PC-9 (cell line): Measurements from ENCODE around the gene MAPRE3. TPM values are rescaled to one million over a fixed set of nuclear protein-coding genes. Genes with fewer than 3 reads are reported as not detected.

Experiments used
- BruUV-seq: library from RNA; stranded (reverse); fragments of 400-500 nt; replicated peaks from 2 replicates; lab custom pipeline; 2021; lab: Mats Ljungman, UMichigan
- CTCF ChIA-PET: fragments of 300-600 bp; sonication (Branson Sonifier 250); formaldehyde crosslinking; loops from one replicate; lab custom pipeline; 2022; ENCODE audit warnings: antibody characterized with exemption; lab: Charles Lee
- POLR2A ChIA-PET: fragments of 300-600 bp; sonication (Branson Sonifier 250); formaldehyde crosslinking; loops from one replicate; lab custom pipeline; 2022; ENCODE audit warnings: antibody characterized with exemption; ENCODE audit not compliant: unreplicated experiment; lab: Charles Lee
- DNase-seq, 2 experiments: peaks; one replicate each; pipeline versions ENCODE4 v3.0.0 to v3.0.0-alpha.2; 2015 to 2022; ENCODE audit warnings: mixed read lengths in 1 of 2
- H2AFZ ChIP-seq: fragments of 200-600 bp; sonication (generic); 2 replicates; pipeline ENCODE4 v1.8.1; 2017; ENCODE audit warnings: antibody characterized with exemption
- H3F3A ChIP-seq: fragments of 200-600 bp; sonication (generic); 2 replicates; pipeline ENCODE4 v1.8.1; 2017; ENCODE audit warnings: antibody characterized with exemption, mild to moderate bottlenecking, low read depth; ENCODE audit not compliant: insufficient read depth
- H3K27ac ChIP-seq: fragments of 200-600 bp; sonication (generic); 2 replicates; pipeline ENCODE4 v1.6.1; 2016; ENCODE audit warnings: mixed run types
- H3K27me3 ChIP-seq: fragments of 200-600 bp; sonication (generic); 2 replicates; pipeline ENCODE4 v1.6.1; 2016; ENCODE audit warnings: low read depth, mixed run types; ENCODE audit not compliant: insufficient read depth
- H3K36me3 ChIP-seq: fragments of 200-600 bp; sonication (generic); 2 replicates; pipeline ENCODE4 v1.6.1; 2016; ENCODE audit warnings: low read depth, mixed run types
- H3K4me1 ChIP-seq: fragments of 200-600 bp; sonication (generic); replicated peaks from 2 replicates; pipeline ENCODE4 v1.6.1; 2016; ENCODE audit warnings: mixed run types; ENCODE audit not compliant: insufficient read depth
- H3K4me2 ChIP-seq: fragments of 200-600 bp; sonication (generic); 2 replicates; pipeline ENCODE4 v1.6.1; 2017; ENCODE audit warnings: mixed run types
- H3K4me3 ChIP-seq: fragments of 200-600 bp; sonication (generic); 2 replicates; pipeline ENCODE4 v1.6.1; 2016; ENCODE audit warnings: mixed run types
- H3K79me2 ChIP-seq: fragments of 200-600 bp; sonication (generic); 2 replicates; pipeline ENCODE4 v1.6.1; 2017; ENCODE audit warnings: low read depth, mixed run types
- H3K9me2 ChIP-seq: fragments of 200-600 bp; sonication (generic); 2 replicates; pipeline ENCODE4 v1.8.1; 2017; ENCODE audit warnings: mild to moderate bottlenecking; ENCODE audit not compliant: insufficient read depth
- H3K9me3 ChIP-seq: fragments of 200-600 bp; sonication (generic); 2 replicates; pipeline ENCODE4 v1.8.1; 2016; ENCODE audit warnings: low read depth; ENCODE audit not compliant: insufficient read depth
- H4K20me1 ChIP-seq: fragments of 200-600 bp; sonication (generic); 2 replicates; pipeline ENCODE4 v1.8.1; 2017; ENCODE audit not compliant: insufficient read depth
- EZH2 ChIP-seq: fragments of 200-600 bp; sonication (generic); IDR thresholded peaks from 2 replicates; pipeline ENCODE4 v1.8.0; 2017; ENCODE audit warnings: antibody characterized with exemption, low read depth
- intact Hi-C: fragments of 100-400 bp; cut with micrococcal nuclease; formaldehyde crosslinking; loops from one replicate; pipeline ENCODE4 v1.10.0; 2022; ENCODE audit not compliant: unreplicated experiment
- total RNA-seq: library from RNA; stranded (reverse); gene quantifications from 2 replicates; pipeline ENCODE4 v1.2.3, GENCODE V29; 2021
- TF ChIP-seq, protein P1 (sequence below): fragments of 200-600 bp; sonication (generic); conservative IDR thresholded peaks from 2 replicates; pipeline ENCODE4 v1.6.1; 2017; ENCODE audit warnings: mixed run types, antibody characterized with exemption, mild to moderate bottlenecking, moderate library complexity

The MAPRE3 gene
- total RNA-seq, 1 experiment from 2014 or later, result 25.2 TPM

DNA sequence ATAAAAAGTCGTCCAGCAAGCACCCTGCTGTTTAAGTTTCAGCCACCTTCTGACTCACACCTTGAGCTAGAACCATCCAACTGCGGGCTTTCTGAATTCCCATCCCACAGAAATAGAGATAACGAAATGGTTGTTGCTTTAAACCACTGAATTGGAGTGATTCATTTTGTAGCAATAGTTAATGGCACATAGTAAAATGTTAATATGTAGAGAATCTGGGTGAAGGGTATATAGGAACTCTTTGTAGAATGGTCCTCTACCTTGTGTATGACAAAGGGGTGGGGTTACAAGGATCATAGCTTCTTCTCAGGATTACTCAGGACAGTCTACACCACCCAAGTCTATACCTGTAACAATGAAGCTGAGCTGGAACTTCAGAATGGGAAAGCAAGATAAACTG lies 2.4 kb upstream of the MAPRE3 start:
- DNase-seq, result peak in 1 of 2 experiments; percentile 96
- Histone ChIP-seq H3K4me3 (no peak overlapping the region), H2AFZ (no peak overlapping the region), H3K79me2 (peaks cover 18% of the 10 kb centered on the region), H3K27ac (peak overlapping the region; percentile 85), H3K27me3 (no peaks in the 10 kb centered on the region), H3K36me3 (no peaks in the 10 kb centered on the region), H3F3A (peaks cover 36% of the 10 kb centered on the region), H3K4me1 (peaks cover 60% of the 10 kb centered on the region), H3K9me3 (no peaks in the 10 kb centered on the region), H3K9me2 (no peaks in the 10 kb centered on the region), H4K20me1 (no peaks in the 10 kb centered on the region), H3K4me2 (peak overlapping the region; percentile 60)
- ChIA-PET POLR2A (interaction anchor here (0.6 kb wide), 2 partner anchors 147 to 184 kb away, joined by 3 read pairs; no protein-coding TSS in a partner anchor), CTCF (interaction anchor here (0.6 to 1.5 kb wide), 4 partner anchors 27 to 61 kb away, joined by 3 to 16 read pairs (median 10); no protein-coding TSS in a partner anchor)
- intact Hi-C loops, result no loop called here
- TF ChIP-seq, protein P1, sequence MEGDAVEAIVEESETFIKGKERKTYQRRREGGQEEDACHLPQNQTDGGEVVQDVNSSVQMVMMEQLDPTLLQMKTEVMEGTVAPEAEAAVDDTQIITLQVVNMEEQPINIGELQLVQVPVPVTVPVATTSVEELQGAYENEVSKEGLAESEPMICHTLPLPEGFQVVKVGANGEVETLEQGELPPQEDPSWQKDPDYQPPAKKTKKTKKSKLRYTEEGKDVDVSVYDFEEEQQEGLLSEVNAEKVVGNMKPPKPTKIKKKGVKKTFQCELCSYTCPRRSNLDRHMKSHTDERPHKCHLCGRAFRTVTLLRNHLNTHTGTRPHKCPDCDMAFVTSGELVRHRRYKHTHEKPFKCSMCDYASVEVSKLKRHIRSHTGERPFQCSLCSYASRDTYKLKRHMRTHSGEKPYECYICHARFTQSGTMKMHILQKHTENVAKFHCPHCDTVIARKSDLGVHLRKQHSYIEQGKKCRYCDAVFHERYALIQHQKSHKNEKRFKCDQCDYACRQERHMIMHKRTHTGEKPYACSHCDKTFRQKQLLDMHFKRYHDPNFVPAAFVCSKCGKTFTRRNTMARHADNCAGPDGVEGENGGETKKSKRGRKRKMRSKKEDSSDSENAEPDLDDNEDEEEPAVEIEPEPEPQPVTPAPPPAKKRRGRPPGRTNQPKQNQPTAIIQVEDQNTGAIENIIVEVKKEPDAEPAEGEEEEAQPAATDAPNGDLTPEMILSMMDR, result no peak
- no peak for TF ChIP-seq EZH2
- no TSS peak for BruUV-seq

DNA sequence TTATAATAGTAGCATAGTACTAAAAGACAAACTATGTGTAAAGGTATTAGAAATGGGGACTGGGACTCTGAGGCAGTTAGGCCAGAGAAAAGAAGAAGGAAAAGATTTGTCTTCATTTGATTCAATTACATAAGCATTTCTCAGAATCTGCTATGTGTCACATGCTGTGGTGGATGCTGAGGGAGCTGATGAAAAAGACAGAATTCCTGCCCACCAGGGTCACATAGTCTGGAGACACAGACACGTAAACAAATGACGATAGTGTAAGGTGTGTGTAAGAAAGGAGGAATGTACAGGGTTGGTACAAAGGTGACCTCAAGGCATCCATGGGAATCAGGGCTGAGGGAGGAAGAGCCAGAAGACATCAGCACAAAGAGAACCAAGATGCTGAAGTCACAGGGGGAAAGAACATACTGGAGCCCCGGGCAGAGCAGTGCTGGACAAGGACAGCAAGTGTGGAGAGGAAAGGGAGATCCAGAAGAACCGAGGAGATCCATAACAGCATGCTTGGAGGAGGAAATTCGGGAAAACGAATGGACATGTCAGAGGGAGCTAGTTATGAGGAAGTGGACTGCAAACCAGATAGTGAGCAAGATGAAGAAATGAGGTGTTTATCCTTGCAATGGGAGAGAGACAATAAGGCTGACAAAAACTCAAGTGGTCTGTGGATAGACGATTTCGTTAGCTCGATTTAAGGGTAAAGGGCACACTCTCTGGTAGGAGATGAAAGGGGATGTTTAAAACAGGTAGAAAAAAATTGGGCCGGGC lies 1.2 kb upstream of the MAPRE3 start:
- Histone ChIP-seq H4K20me1 (no peaks in the 10 kb centered on the region), H3F3A (peaks cover 32% of the 10 kb centered on the region), H3K79me2 (peaks cover 20% of the 10 kb centered on the region), H3K9me3 (no peaks in the 10 kb centered on the region), H2AFZ (no peak overlapping the region), H3K4me1 (peaks cover 53% of the 10 kb centered on the region), H3K27ac (peak overlapping the region; percentile 85), H3K4me3 (no peak overlapping the region), H3K36me3 (no peaks in the 10 kb centered on the region), H3K27me3 (no peaks in the 10 kb centered on the region), H3K9me2 (no peaks in the 10 kb centered on the region), H3K4me2 (peak overlapping the region; percentile 95)
- ChIA-PET CTCF (interaction anchor here (0.7 to 1.0 kb wide), 2 partner anchors 11 to 28 kb away, joined by 3 read pairs; no protein-coding TSS in a partner anchor), POLR2A (interaction anchor here (0.7 kb wide), 1 partner anchor 96 kb away, joined by 4 read pairs; no protein-coding TSS in a partner anchor)
- TF ChIP-seq, protein P1, result no peak
- no peak for TF ChIP-seq EZH2
- BruUV-seq, result no TSS peak
- intact Hi-C loops, result no loop called here
- DNase-seq, result peak in 1 of 2 experiments; percentile 68

DNA sequence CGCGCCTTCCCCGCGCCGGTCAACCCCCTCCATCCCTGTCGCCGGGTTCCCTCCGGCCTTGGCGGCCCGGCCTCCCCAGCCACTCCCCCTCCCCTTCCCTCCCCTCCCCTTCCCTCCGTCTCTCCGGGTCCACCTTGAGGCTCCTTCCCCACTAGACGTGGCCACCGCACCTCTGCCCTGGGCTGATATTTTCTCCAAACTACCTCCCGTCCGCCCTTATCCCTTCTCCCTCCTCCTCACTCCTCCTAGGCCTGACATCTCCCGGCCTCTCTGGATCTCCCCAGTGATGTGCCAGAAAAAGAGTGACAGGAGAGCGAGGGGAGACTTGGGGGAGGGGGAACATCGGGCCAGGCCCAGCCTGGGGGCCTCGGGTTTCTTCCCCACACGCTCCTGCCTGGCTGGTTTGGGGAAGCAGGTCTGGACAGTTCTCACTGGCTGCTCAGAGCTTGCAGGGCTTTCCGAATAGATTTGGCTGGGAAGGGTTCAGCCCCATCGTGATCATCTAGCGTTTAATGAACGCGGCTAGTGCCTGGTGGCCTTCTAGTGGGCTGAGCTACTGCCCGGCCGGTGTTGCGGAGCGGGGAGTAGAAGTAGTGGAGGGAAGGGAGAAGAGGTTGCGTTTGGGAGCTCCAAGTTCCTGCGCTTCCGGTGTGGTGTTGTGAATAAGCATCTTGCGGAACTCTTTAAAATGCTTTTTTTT lies 641 bp downstream of the MAPRE3 start:
- Histone ChIP-seq H3K4me1 (peaks cover 45% of the 10 kb centered on the region), H4K20me1 (no peaks in the 10 kb centered on the region), H3K79me2 (peaks cover 30% of the 10 kb centered on the region), H3K27me3 (no peaks in the 10 kb centered on the region), H3K4me3 (peak overlapping the region; percentile 63), H2AFZ (peak overlapping the region; percentile 74), H3K27ac (no peak overlapping the region), H3K36me3 (no peaks in the 10 kb centered on the region), H3K4me2 (peak overlapping the region; percentile 95), H3F3A (peaks cover 25% of the 10 kb centered on the region), H3K9me2 (no peaks in the 10 kb centered on the region), H3K9me3 (no peaks in the 10 kb centered on the region)
- BruUV-seq, result TSS peak; percentile 22
- ChIA-PET POLR2A (no interaction called here), CTCF (interaction anchor here (0.5 to 0.7 kb wide), 3 partner anchors 24 to 185 kb away, joined by 3 to 4 read pairs (median 3); no protein-coding TSS in a partner anchor)
- TF ChIP-seq EZH2, result no peak
- TF ChIP-seq, protein P1, result no peak
- intact Hi-C loops, result loop anchor here (2.0 kb wide), 1 partner anchor 40 kb away; no protein-coding TSS in a partner anchor
- DNase-seq, result peak in 1 of 2 experiments; percentile 20
